T-helper 2 cell treated with Interferon-gamma antibody and Interleukin-4, amounts not matched to agents 5 μg/mL and 100 μg/mL, for 36 hours (primary cell): ENCODE results near the gene PITPNC1.

Experiments
- DNase-seq: peaks from one replicate; pipeline ENCODE4 v3.0.0; 2021; ENCODE audit warnings: low spot score
- H3K27ac Mint-ChIP-seq: one replicate; pipeline ENCODE4 v1.8.0; 2021; ENCODE audit warnings: mild to moderate bottlenecking, mixed read lengths
- H3K27me3 Mint-ChIP-seq: one replicate; pipeline ENCODE4 v1.8.0; 2021; ENCODE audit warnings: low read depth, mixed read lengths
- H3K36me3 Mint-ChIP-seq: one replicate; pipeline ENCODE4 v1.8.0; 2021; ENCODE audit warnings: low read depth, mixed read lengths
- H3K4me1 Mint-ChIP-seq: one replicate; pipeline ENCODE4 v1.8.0; 2021; ENCODE audit warnings: low read depth, mixed read lengths
- H3K4me3 Mint-ChIP-seq: one replicate; pipeline ENCODE4 v1.8.0; 2022; ENCODE audit warnings: mild to moderate bottlenecking, moderate library complexity, mixed read lengths
- H3K9me3 Mint-ChIP-seq: one replicate; pipeline ENCODE4 v1.8.0; 2021; ENCODE audit warnings: mixed read lengths

PITPNC1 gene

GRCh38 chr17:67663457-67663856 lies 286.4 kb downstream of the PITPNC1 start:
- no peak for DNase-seq
- Mint-ChIP-seq H3K4me3 (no peak overlapping the region), H3K27me3 (no peaks in the 10 kb centered on the region), H3K4me1 (no peaks in the 10 kb centered on the region), H3K27ac (no peak overlapping the region), H3K9me3 (peaks cover 11% of the 10 kb centered on the region), H3K36me3 (peaks cover 6% of the 10 kb centered on the region)

- Mint-ChIP-seq H3K4me3 (no peak overlapping the region), H3K36me3 (no peaks in the 10 kb centered on the region), H3K9me3 (no peaks in the 10 kb centered on the region), H3K27me3 (no peaks in the 10 kb centered on the region), H3K4me1 (no peaks in the 10 kb centered on the region), H3K27ac (no peak overlapping the region)
- DNase-seq = no peak
Measured at GRCh38 chr17:67666028-67666427, 288.9 kb downstream of the PITPNC1 start.

GRCh38 chr17:67666710-67667109 lies 289.6 kb downstream of the PITPNC1 start:
- DNase-seq = no peak
- no peaks in the 10 kb centered on the region for H3K4me1 Mint-ChIP-seq
- no peaks in the 10 kb centered on the region for H3K27me3 Mint-ChIP-seq
- H3K9me3 Mint-ChIP-seq = no peaks in the 10 kb centered on the region
- H3K4me3 Mint-ChIP-seq = no peak overlapping the region
- H3K36me3 Mint-ChIP-seq = no peaks in the 10 kb centered on the region
- no peak overlapping the region for H3K27ac Mint-ChIP-seq

GRCh38 chr17:67671493-67671892 lies 294.4 kb downstream of the PITPNC1 start:
- Mint-ChIP-seq H3K4me1 (no peaks in the 10 kb centered on the region), H3K36me3 (no peaks in the 10 kb centered on the region), H3K9me3 (no peaks in the 10 kb centered on the region), H3K27me3 (no peaks in the 10 kb centered on the region), H3K4me3 (no peak overlapping the region), H3K27ac (no peak overlapping the region)
- no peak for DNase-seq

- no peak overlapping the region for H3K4me3 Mint-ChIP-seq
- H3K4me1 Mint-ChIP-seq = no peaks in the 10 kb centered on the region
- H3K9me3 Mint-ChIP-seq = no peaks in the 10 kb centered on the region
- no peaks in the 10 kb centered on the region for H3K27me3 Mint-ChIP-seq
- H3K27ac Mint-ChIP-seq = no peak overlapping the region
- no peak for DNase-seq
- no peaks in the 10 kb centered on the region for H3K36me3 Mint-ChIP-seq
Measured at GRCh38 chr17:67672592-67673335, 295.7 kb downstream of the PITPNC1 start.

GRCh38 chr17:67675481-67675880 lies 298.4 kb downstream of the PITPNC1 start:
- Mint-ChIP-seq H3K4me1 (no peaks in the 10 kb centered on the region), H3K4me3 (no peak overlapping the region), H3K9me3 (no peaks in the 10 kb centered on the region), H3K27me3 (no peaks in the 10 kb centered on the region), H3K36me3 (no peaks in the 10 kb centered on the region), H3K27ac (no peak overlapping the region)
- no peak for DNase-seq

- H3K4me1 Mint-ChIP-seq = no peaks in the 10 kb centered on the region
- no peaks in the 10 kb centered on the region for H3K27me3 Mint-ChIP-seq
- no peak overlapping the region for H3K4me3 Mint-ChIP-seq
- H3K36me3 Mint-ChIP-seq = no peaks in the 10 kb centered on the region
- H3K27ac Mint-ChIP-seq = no peak overlapping the region
- DNase-seq = no peak
- no peaks in the 10 kb centered on the region for H3K9me3 Mint-ChIP-seq
Measured at GRCh38 chr17:67676305-67676704, 299.2 kb downstream of the PITPNC1 start.

GRCh38 chr17:67678414-67678813 lies 301.3 kb downstream of the PITPNC1 start:
- H3K27ac Mint-ChIP-seq = no peak overlapping the region

GRCh38 chr17:67679225-67679624 lies 302.1 kb downstream of the PITPNC1 start:
- H3K4me3 Mint-ChIP-seq = no peak overlapping the region
- H3K27ac Mint-ChIP-seq = no peak overlapping the region
- H3K36me3 Mint-ChIP-seq = no peaks in the 10 kb centered on the region
- H3K4me1 Mint-ChIP-seq = no peaks in the 10 kb centered on the region
- H3K27me3 Mint-ChIP-seq = no peaks in the 10 kb centered on the region
- no peak for DNase-seq
- no peaks in the 10 kb centered on the region for H3K9me3 Mint-ChIP-seq

More at GRCh38 chr17:67678414-67678813, 301.3 kb downstream of the PITPNC1 start:
- H3K4me1 Mint-ChIP-seq = no peaks in the 10 kb centered on the region
- H3K36me3 Mint-ChIP-seq = no peaks in the 10 kb centered on the region
- no peak for DNase-seq
- H3K4me3 Mint-ChIP-seq = no peak overlapping the region
- H3K9me3 Mint-ChIP-seq = no peaks in the 10 kb centered on the region
- no peaks in the 10 kb centered on the region for H3K27me3 Mint-ChIP-seq

GRCh38 chr17:67679721-67680120 lies 302.6 kb downstream of the PITPNC1 start:
- Mint-ChIP-seq H3K36me3 (no peaks in the 10 kb centered on the region), H3K4me3 (no peak overlapping the region), H3K4me1 (no peaks in the 10 kb centered on the region), H3K27ac (no peak overlapping the region), H3K27me3 (no peaks in the 10 kb centered on the region), H3K9me3 (no peaks in the 10 kb centered on the region)
- DNase-seq = no peak

- no peak for DNase-seq
- Mint-ChIP-seq H3K27ac (no peak overlapping the region), H3K36me3 (no peaks in the 10 kb centered on the region), H3K9me3 (no peaks in the 10 kb centered on the region), H3K4me3 (no peak overlapping the region), H3K27me3 (no peaks in the 10 kb centered on the region), H3K4me1 (no peaks in the 10 kb centered on the region)
Measured at GRCh38 chr17:67680445-67681224, 303.6 kb downstream of the PITPNC1 start.

- Mint-ChIP-seq H3K9me3 (no peaks in the 10 kb centered on the region), H3K36me3 (no peaks in the 10 kb centered on the region), H3K27me3 (no peaks in the 10 kb centered on the region), H3K4me3 (no peak overlapping the region), H3K27ac (no peak overlapping the region), H3K4me1 (no peaks in the 10 kb centered on the region)
- no peak for DNase-seq
Measured at GRCh38 chr17:67682196-67682595, 305.1 kb downstream of the PITPNC1 start.

- no peak for DNase-seq
- H3K4me1 Mint-ChIP-seq = no peaks in the 10 kb centered on the region
- H3K27me3 Mint-ChIP-seq = no peaks in the 10 kb centered on the region
- H3K36me3 Mint-ChIP-seq = no peaks in the 10 kb centered on the region
- no peaks in the 10 kb centered on the region for H3K9me3 Mint-ChIP-seq
- no peak overlapping the region for H3K4me3 Mint-ChIP-seq
- H3K27ac Mint-ChIP-seq = no peak overlapping the region
Measured at GRCh38 chr17:67685351-67685750, 308.3 kb downstream of the PITPNC1 start.

GRCh38 chr17:67686241-67686640 lies 309.2 kb downstream of the PITPNC1 start:
- no peak for DNase-seq
- Mint-ChIP-seq H3K4me3 (no peak overlapping the region), H3K9me3 (no peaks in the 10 kb centered on the region), H3K36me3 (no peaks in the 10 kb centered on the region), H3K27ac (no peak overlapping the region), H3K4me1 (no peaks in the 10 kb centered on the region), H3K27me3 (no peaks in the 10 kb centered on the region)
